Subcutaneous abdominal adipose tissue (tissue), 5 donors: Measurements from ENCODE around the gene THBS2.

Experiments used
- H3K27ac ChIP-seq: one replicate; pipeline ENCODE4 v1.7.0; 2013; ENCODE audit warnings: low read depth, mild to moderate bottlenecking, inconsistent platforms, low read length, moderate library complexity
- H3K27me3 ChIP-seq, 5 donors: one replicate each; pipeline ENCODE4 v1.7.0; 2013; ENCODE audit warnings: low read length in 5 of 5, inconsistent platforms in 1 of 5; ENCODE audit not compliant: control insufficient read depth in 5 of 5, insufficient read depth in 4 of 5
- H3K36me3 ChIP-seq, 5 donors: one replicate each; pipeline ENCODE4 v1.7.0; 2013; ENCODE audit warnings: low read length in 5 of 5; ENCODE audit not compliant: control insufficient read depth in 5 of 5, insufficient read depth in 5 of 5
- H3K4me1 ChIP-seq, 5 donors: one replicate each; pipeline ENCODE4 v1.7.0; 2013; ENCODE audit warnings: low read length in 5 of 5, mild to moderate bottlenecking in 3 of 5, moderate library complexity in 1 of 5; ENCODE audit not compliant: control insufficient read depth in 5 of 5, insufficient read depth in 5 of 5
- H3K4me3 ChIP-seq, 5 donors: one replicate each; pipeline ENCODE4 v1.7.0; 2013; ENCODE audit warnings: low read length in 5 of 5, low read depth in 1 of 5
- H3K9ac ChIP-seq, 5 donors: one replicate each; pipeline ENCODE4 v1.7.0; 2013; ENCODE audit warnings: low read length in 5 of 5, mild to moderate bottlenecking in 4 of 5, moderate library complexity in 3 of 5
- H3K9me3 ChIP-seq, 5 donors: one replicate each; pipeline ENCODE4 v1.7.0; 2013; ENCODE audit warnings: low read length in 5 of 5; ENCODE audit not compliant: control insufficient read depth in 5 of 5
- donor health status: healthy.
- donor health status: healthy.
- donor health status: healthy.
- donor health status: healthy.
- donor health status: healthy.

The THBS2 gene

DNA sequence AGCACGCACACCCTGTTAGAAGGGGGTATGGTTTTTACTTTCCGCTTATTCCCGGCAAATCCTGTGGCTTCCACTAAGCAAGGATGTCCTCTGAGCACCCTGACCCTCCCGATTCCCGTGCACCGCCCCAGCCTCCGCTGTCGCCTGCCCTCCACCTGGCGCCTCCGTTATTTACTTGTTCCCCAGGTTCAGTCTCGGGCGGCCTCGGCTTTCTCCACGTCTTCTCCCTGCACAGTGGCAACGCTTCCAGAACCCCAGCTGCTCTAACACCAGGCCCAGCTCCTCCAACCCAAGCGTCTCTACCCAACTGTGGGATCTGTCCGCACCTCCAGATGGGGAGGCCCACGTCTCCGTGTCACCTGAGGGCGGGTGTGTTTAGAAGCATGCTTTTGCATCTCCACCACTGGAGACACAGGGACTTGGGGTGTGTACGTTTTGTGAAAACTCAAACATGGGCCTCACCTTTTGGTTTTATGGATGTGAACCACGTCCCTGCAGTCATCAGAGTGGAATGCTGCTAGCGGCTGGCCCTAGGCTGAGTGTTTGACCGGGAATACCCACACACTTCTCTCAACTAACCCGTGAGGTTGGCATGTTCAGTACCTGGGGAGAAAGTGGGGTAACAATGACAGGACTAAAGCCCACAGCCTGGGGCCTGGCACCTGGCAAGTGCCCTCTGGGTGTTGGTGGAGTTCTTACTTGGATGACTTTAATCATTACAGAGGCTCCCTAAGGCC, 79.9 kb downstream of the THBS2 start:
- H3K4me3 ChIP-seq: no peak overlapping the region
- H3K9me3 ChIP-seq: no peaks in the 10 kb centered on the region
- no peaks in the 10 kb centered on the region for H3K27me3 ChIP-seq
- H3K36me3 ChIP-seq: no peaks in the 10 kb centered on the region
- no peaks in the 10 kb centered on the region for H3K4me1 ChIP-seq
- no peak overlapping the region for H3K27ac ChIP-seq
- no peak overlapping the region for H3K9ac ChIP-seq

DNA sequence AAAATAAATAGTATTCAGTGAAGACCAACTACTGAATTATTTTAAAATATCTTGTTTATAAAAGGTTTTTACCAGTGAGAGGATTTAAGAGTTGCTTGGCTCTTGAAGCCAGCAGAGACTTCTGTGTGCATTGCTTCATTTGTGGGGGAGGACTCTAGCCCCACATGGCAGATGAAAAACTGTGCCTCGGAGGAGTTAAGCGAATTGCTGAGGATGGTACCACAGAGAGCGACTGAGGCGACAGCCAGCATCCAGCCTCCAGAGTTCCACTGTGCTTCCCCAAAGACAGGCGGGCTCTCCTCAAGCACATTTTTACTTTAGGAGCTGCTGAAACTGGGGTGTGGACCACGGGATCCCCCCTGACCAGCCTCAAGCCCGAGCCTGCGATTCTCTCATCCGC, 80.7 kb downstream of the THBS2 start:
- no peaks in the 10 kb centered on the region for H3K4me1 ChIP-seq
- H3K4me3 ChIP-seq: no peak overlapping the region
- H3K27ac ChIP-seq: no peak overlapping the region
- no peaks in the 10 kb centered on the region for H3K36me3 ChIP-seq
- no peaks in the 10 kb centered on the region for H3K27me3 ChIP-seq
- H3K9me3 ChIP-seq: no peaks in the 10 kb centered on the region
- H3K9ac ChIP-seq: no peak overlapping the region

DNA sequence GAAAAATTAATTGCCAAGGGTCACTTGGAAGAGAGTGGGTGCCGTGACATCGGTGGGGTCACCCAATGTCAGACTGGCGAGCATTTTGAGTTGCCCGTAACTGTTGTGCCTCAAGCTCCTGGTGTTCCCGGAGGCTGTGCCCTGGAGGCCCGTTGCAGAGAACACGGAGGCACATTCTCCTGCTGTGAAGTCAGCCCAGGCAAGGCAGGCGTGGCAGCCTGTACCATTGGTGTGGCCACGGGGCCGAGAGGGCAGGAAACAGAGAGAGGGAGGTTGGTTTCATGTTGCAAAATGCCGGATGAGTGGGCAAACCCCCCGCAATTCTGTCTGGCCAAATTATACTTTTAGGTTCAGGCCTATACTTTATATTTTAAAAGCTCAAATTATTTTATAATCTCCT, 81.2 kb downstream of the THBS2 start:
- Histone ChIP-seq H3K9ac (no peak overlapping the region), H3K9me3 (no peaks in the 10 kb centered on the region), H3K4me1 (no peaks in the 10 kb centered on the region), H3K27ac (no peak overlapping the region), H3K4me3 (no peak overlapping the region), H3K36me3 (no peaks in the 10 kb centered on the region), H3K27me3 (no peaks in the 10 kb centered on the region)

DNA sequence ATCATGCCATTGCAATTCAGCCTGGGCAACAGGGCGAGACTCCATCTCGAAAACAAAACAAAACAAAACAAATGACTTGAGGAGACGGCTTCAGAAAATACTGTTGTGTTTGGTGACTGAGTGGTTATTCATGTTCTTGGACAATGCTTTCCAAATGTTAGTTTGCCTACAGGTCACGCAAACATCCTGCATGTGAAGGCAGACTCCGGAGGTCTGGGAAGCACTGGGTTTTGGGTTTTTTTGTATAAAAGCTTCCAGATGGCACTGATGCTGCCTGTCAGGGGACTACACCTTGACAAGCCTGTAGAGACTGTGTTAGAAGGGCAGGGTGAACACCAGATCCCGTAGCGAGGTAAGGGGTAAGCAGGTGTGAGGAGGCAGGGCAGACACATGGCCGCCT, 81.7 kb downstream of the THBS2 start:
- Histone ChIP-seq H3K4me3 (no peak overlapping the region), H3K9ac (no peak overlapping the region), H3K27ac (no peak overlapping the region), H3K27me3 (no peaks in the 10 kb centered on the region), H3K4me1 (no peaks in the 10 kb centered on the region), H3K36me3 (no peaks in the 10 kb centered on the region), H3K9me3 (no peaks in the 10 kb centered on the region)

DNA sequence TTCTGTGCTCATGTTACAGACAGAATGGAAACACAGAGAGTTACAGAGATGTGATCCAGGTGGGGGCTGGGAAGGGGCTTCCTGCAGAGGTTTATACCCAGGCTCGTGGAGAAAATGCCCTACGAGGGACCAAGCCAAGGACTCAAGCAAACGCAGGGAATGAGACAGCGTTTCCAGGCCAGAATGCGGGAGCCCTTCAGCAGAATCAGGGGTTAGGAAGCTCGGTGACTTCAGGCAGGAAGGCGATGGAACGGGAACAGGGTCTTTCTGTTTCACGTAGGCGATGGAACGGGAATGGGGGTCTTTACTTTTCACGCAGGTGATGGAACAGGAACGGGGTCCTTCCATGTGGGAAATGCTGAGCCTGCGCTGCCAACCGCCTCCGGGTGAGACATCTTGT, 82.6 kb downstream of the THBS2 start:
- no peaks in the 10 kb centered on the region for H3K36me3 ChIP-seq
- H3K27ac ChIP-seq: no peak overlapping the region
- no peak overlapping the region for H3K9ac ChIP-seq
- H3K4me1 ChIP-seq: no peaks in the 10 kb centered on the region
- H3K4me3 ChIP-seq: no peak overlapping the region
- H3K27me3 ChIP-seq: no peaks in the 10 kb centered on the region
- H3K9me3 ChIP-seq: no peaks in the 10 kb centered on the region

DNA sequence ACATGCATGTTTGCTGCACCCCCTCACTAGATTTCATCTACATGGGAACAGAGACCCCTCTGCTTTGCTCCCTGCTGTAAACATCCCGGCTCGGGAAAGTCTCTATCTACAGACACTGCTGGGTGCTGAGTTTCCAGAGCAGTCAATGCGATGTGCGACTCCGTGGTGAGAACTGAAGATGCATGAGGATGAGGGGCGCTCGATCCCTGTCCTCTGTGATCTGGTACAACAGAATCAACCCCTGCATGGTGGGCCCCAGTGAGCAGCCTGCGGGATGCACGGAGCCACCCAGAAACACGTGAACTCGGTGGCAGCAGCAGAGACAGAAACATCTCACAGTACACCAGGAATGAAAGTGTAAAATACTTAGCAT, 83.1 kb downstream of the THBS2 start:
- Histone ChIP-seq H3K9ac (no peak overlapping the region), H3K27me3 (no peaks in the 10 kb centered on the region), H3K4me1 (peaks cover 0 to 3% (median 0%) of the 10 kb centered on the region in 5 donors), H3K36me3 (no peaks in the 10 kb centered on the region), H3K4me3 (no peak overlapping the region), H3K27ac (no peak overlapping the region), H3K9me3 (no peaks in the 10 kb centered on the region)

DNA sequence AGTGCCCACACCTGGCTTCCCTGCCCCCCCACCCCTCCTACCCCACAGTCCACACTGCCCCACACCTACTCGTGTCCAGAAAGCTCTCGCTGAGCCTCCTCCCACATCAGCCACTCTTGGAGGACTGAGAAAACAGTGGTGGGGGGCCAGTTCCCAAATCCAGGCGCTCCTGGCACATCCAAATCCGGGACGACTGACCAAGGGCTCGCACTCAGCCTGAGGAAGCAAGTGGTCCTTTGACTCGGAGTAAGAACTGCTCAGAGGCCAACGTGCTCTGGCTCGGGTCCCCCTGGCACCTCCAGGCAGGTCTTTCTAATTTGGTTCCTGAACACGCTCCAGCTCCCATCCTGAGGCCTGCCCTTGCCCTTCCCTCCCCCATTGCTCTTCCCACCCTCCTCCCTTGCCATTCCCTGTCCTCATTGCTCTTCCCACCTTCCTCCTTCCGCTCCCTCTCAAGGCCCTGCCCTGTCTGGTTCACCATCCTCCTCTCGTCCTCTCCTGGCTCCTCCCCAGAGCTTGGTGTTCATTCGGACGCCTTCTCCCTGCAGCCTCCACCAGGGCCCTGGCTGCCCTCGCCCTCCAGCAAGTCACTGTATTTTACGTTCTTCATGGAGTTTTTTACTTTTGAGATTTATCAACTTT, 83.6 kb downstream of the THBS2 start:
- no peak overlapping the region for H3K27ac ChIP-seq
- H3K4me1 ChIP-seq: peaks cover 0 to 8% (median 0%) of the 10 kb centered on the region in 5 donors
- no peaks in the 10 kb centered on the region for H3K36me3 ChIP-seq
- no peaks in the 10 kb centered on the region for H3K27me3 ChIP-seq
- H3K9me3 ChIP-seq: no peaks in the 10 kb centered on the region
- no peak overlapping the region for H3K9ac ChIP-seq
- no peak overlapping the region for H3K4me3 ChIP-seq

DNA sequence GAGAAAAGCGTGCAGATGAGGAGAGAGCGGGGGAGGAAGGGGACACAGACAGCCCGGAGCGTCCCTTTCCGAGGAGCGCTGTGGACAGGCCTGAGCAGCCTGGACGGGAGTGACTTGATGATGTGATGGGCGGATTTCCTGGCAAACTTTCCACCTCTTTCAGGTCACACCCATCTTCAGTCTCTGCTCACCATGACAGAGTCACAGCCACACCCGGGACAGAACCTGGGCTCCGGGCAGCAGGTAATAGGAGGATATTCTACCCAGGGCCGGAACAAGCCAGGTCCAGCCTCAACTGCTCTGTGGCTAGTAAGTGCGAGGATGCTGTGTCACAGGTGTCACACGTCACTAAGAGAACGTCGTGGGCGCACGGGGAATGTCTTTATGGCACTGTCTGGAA, 84.3 kb downstream of the THBS2 start:
- peaks cover 0 to 10% (median 0%) of the 10 kb centered on the region in 5 donors for H3K4me1 ChIP-seq
- no peaks in the 10 kb centered on the region for H3K36me3 ChIP-seq
- H3K9ac ChIP-seq: no peak overlapping the region
- no peaks in the 10 kb centered on the region for H3K9me3 ChIP-seq
- no peaks in the 10 kb centered on the region for H3K27me3 ChIP-seq
- H3K27ac ChIP-seq: no peak overlapping the region
- no peak overlapping the region for H3K4me3 ChIP-seq

DNA sequence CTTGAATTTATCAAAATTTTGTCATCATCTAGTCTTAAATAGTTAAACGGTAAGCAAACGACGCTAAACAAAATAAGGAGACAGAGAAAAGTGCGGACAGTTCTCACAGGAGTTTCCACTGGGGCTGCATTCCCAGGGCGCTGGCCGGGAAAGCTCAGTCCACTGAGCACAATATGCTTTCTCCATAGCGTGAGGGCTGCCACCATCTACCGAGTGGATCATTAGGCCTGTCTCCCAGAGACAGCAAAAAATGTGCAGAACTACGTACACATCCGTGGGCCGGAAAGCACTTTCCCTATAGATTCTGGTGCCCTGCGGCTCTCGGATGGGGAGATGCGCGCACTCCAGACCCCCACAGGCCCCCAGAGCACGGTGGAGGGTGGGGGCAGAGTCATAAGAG, 84.9 kb downstream of the THBS2 start:
- Histone ChIP-seq H3K27me3 (no peaks in the 10 kb centered on the region), H3K9me3 (no peaks in the 10 kb centered on the region), H3K27ac (no peak overlapping the region), H3K36me3 (no peaks in the 10 kb centered on the region), H3K9ac (no peak overlapping the region), H3K4me3 (no peak overlapping the region), H3K4me1 (peaks cover 0 to 10% (median 0%) of the 10 kb centered on the region in 5 donors)

DNA sequence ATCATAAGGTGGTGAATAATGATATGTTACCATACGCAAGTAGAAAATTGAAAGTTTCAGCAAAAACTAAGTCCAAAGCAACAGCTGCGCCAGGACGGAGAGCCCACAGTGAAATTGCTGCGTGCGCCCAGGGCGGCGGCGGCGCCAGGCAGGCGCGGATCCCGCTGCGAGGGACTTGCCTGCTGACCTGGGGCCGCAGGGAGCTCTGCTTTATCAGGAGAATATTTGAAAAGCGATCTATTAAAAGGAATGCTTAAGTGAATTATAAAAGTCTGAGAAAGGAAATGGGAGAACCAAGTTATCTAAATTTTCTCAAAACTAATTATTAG, 85.4 kb downstream of the THBS2 start:
- peaks cover 0 to 10% (median 0%) of the 10 kb centered on the region in 5 donors for H3K4me1 ChIP-seq
- no peak overlapping the region for H3K27ac ChIP-seq
- no peaks in the 10 kb centered on the region for H3K9me3 ChIP-seq
- H3K9ac ChIP-seq: no peak overlapping the region
- H3K4me3 ChIP-seq: no peak overlapping the region
- H3K36me3 ChIP-seq: no peaks in the 10 kb centered on the region
- H3K27me3 ChIP-seq: no peaks in the 10 kb centered on the region
